ENCODE measurements around the gene PDGFD.

- TF ChIP-seq POLR2AphosphoS5 (IDR thresholded peaks at IDR 0.05; ENCODE audit: low read depth), result no peak
- TF ChIP-seq, protein P1, sequence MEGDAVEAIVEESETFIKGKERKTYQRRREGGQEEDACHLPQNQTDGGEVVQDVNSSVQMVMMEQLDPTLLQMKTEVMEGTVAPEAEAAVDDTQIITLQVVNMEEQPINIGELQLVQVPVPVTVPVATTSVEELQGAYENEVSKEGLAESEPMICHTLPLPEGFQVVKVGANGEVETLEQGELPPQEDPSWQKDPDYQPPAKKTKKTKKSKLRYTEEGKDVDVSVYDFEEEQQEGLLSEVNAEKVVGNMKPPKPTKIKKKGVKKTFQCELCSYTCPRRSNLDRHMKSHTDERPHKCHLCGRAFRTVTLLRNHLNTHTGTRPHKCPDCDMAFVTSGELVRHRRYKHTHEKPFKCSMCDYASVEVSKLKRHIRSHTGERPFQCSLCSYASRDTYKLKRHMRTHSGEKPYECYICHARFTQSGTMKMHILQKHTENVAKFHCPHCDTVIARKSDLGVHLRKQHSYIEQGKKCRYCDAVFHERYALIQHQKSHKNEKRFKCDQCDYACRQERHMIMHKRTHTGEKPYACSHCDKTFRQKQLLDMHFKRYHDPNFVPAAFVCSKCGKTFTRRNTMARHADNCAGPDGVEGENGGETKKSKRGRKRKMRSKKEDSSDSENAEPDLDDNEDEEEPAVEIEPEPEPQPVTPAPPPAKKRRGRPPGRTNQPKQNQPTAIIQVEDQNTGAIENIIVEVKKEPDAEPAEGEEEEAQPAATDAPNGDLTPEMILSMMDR (conservative IDR thresholded peaks at IDR 0.05; ENCODE audit: low read depth in 2 of 2), result no peak
- no peak for TF ChIP-seq EZH2 (IDR thresholded peaks at IDR 0.05; ENCODE audit: low read depth, unreplicated experiment)
- TF ChIP-seq ZNF331 (CRISPR knock-in tag; IDR thresholded peaks at IDR 0.05; ENCODE audit: low read depth), result no peak
Observed at GRCh38 chr11:103987629-103988594, 176.0 kb downstream of the PDGFD start.
